Hepatocyte (in vitro differentiated cells): Measurements from ENCODE around the gene PIF1.

Source experiments
- EZH2 ChIP-seq: fragments of 200-600 bp; sonication (generic); IDR thresholded peaks from 2 replicates; pipeline ENCODE4 v1.6.1; 2016; ENCODE audit warnings: antibody characterized with exemption, mild to moderate bottlenecking, borderline replicate concordance
- EZH2phosphoT487 ChIP-seq: fragments of 200-600 bp; sonication (generic); IDR thresholded peaks from one replicate; pipeline ENCODE4 v1.6.1; 2018; ENCODE audit warnings: antibody characterized with exemption, mild to moderate bottlenecking, low read depth, moderate library complexity; ENCODE audit not compliant: unreplicated experiment, severe bottlenecking
- TF ChIP-seq, protein P1 (sequence below): fragments of 200-600 bp; sonication (generic); IDR thresholded peaks from 2 replicates; pipeline ENCODE4 v1.5.1; 2016; ENCODE audit warnings: antibody characterized with exemption, mild to moderate bottlenecking; ENCODE audit not compliant: poor library complexity

DNA sequence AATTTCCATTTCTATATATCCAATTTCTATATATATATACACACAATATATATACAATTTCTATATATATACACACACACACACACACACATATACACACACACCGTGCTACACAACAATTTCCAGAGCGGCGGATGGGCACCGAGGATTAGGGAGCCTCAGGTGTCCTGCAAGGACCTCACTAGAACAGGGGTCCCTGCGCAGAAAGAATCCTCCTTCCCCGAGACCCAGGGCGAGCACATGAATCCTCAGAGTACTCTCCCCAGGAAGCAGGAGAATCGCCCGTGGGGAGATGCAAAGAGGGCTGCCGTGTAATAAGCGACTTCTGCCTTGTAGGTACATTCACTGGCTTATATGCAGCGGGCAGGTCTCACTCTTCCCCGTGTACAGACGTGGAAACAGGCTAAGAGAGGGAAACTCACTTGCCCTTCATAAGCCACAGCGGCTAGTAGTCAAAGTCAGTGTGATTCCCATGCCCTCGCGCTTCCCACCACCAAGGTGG, 467 bp downstream of the PIF1 start:
- TF ChIP-seq, protein P1, sequence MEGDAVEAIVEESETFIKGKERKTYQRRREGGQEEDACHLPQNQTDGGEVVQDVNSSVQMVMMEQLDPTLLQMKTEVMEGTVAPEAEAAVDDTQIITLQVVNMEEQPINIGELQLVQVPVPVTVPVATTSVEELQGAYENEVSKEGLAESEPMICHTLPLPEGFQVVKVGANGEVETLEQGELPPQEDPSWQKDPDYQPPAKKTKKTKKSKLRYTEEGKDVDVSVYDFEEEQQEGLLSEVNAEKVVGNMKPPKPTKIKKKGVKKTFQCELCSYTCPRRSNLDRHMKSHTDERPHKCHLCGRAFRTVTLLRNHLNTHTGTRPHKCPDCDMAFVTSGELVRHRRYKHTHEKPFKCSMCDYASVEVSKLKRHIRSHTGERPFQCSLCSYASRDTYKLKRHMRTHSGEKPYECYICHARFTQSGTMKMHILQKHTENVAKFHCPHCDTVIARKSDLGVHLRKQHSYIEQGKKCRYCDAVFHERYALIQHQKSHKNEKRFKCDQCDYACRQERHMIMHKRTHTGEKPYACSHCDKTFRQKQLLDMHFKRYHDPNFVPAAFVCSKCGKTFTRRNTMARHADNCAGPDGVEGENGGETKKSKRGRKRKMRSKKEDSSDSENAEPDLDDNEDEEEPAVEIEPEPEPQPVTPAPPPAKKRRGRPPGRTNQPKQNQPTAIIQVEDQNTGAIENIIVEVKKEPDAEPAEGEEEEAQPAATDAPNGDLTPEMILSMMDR: no peak
- TF ChIP-seq EZH2: no peak
- TF ChIP-seq EZH2phosphoT487: no peak
